Nephron progenitor cell (in vitro differentiated cells): ENCODE results near the gene KIF25.
"Not testable (repeated sequence)": the region's sequence is repeated elsewhere in the genome, so short reads cannot be mapped to it uniquely, and the experiment has no call there.

Source experiments
- DNase-seq: peaks from one replicate; pipeline ENCODE4 v3.0.0; 2021
- H3K27ac Mint-ChIP-seq: 2 replicates; pipeline ENCODE4 v1.8.0; 2021; ENCODE audit warnings: mild to moderate bottlenecking, moderate library complexity, mixed read lengths
- H3K27me3 Mint-ChIP-seq: 2 replicates; pipeline ENCODE4 v1.8.0; 2021; ENCODE audit warnings: mild to moderate bottlenecking, low read depth, mixed read lengths; ENCODE audit not compliant: poor library complexity
- H3K36me3 Mint-ChIP-seq: 2 replicates; pipeline ENCODE4 v1.8.0; 2021; ENCODE audit warnings: low read depth, mixed read lengths
- H3K4me1 Mint-ChIP-seq: 2 replicates; pipeline ENCODE4 v1.8.0; 2021; ENCODE audit warnings: mixed read lengths
- H3K4me3 Mint-ChIP-seq: 2 replicates; pipeline ENCODE4 v1.8.0; 2021; ENCODE audit warnings: mild to moderate bottlenecking, moderate library complexity, mixed read lengths
- H3K9me3 Mint-ChIP-seq: 2 replicates; pipeline ENCODE4 v1.8.0; 2021; ENCODE audit warnings: mild to moderate bottlenecking, moderate library complexity, mixed read lengths
- TF ChIP-seq, protein P1 (sequence below): fragments of 200-600 bp; sonication (generic); IDR thresholded peaks from 2 replicates; pipeline ENCODE4 v1.5.0; 2021; ENCODE audit warnings: antibody characterized with exemption

KIF25 gene

DNA sequence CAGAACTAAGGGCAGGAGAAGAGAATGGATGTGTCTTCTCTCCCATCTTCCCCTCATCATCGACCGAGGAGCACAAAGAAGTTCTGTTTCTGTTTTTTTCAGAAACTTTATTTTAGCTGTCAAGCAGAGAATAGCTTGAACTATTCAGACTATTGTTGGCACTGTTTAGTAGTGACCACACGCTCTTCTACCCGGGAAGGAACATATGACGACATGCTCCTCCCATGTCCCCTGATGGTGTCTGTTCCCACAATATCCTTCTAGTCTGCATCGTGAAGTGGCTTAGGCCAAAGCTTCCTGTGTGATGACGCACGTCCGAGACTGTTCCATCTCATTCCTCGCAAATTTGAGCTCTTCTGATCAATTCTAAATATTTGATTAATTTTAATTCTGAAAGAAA is 27.2 kb upstream of the KIF25 start:
- DNase-seq, result no peak
- peaks cover 30% of the 10 kb centered on the region for H3K4me1 Mint-ChIP-seq
- TF ChIP-seq, protein P1, sequence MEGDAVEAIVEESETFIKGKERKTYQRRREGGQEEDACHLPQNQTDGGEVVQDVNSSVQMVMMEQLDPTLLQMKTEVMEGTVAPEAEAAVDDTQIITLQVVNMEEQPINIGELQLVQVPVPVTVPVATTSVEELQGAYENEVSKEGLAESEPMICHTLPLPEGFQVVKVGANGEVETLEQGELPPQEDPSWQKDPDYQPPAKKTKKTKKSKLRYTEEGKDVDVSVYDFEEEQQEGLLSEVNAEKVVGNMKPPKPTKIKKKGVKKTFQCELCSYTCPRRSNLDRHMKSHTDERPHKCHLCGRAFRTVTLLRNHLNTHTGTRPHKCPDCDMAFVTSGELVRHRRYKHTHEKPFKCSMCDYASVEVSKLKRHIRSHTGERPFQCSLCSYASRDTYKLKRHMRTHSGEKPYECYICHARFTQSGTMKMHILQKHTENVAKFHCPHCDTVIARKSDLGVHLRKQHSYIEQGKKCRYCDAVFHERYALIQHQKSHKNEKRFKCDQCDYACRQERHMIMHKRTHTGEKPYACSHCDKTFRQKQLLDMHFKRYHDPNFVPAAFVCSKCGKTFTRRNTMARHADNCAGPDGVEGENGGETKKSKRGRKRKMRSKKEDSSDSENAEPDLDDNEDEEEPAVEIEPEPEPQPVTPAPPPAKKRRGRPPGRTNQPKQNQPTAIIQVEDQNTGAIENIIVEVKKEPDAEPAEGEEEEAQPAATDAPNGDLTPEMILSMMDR, result no peak
- H3K27ac Mint-ChIP-seq, result peak overlapping the region; percentile 25
- no peaks in the 10 kb centered on the region for H3K27me3 Mint-ChIP-seq
- H3K9me3 Mint-ChIP-seq, result no peaks in the 10 kb centered on the region
- no peak overlapping the region for H3K4me3 Mint-ChIP-seq
- H3K36me3 Mint-ChIP-seq, result peaks cover 50% of the 10 kb centered on the region

DNA sequence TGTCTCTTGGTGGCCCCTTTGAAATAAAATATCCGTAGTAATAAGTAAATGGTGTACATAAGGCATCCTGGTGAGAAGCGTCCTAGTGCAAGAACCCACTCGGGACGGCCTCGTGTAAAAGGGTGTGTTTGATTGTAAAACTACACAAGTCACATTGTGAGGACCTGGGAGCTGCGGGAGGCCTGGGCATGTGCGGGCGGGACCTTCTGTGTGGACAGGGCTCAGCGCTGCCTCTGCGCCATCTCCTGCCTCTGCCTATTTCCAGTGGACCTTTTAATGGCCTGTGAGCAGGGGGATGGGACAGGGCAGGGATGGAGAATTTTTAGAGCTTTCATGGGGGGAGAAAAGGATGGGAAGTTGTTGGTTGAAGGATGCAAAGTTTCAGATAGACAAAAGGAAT is 25.3 kb upstream of the KIF25 start:
- TF ChIP-seq, protein P1, result no peak
- Mint-ChIP-seq H3K36me3 (peaks cover 35% of the 10 kb centered on the region), H3K9me3 (no peaks in the 10 kb centered on the region), H3K4me3 (no peak overlapping the region), H3K27ac (peak overlapping the region; percentile 72), H3K27me3 (no peaks in the 10 kb centered on the region), H3K4me1 (peaks cover 27% of the 10 kb centered on the region)
- no peak for DNase-seq

DNA sequence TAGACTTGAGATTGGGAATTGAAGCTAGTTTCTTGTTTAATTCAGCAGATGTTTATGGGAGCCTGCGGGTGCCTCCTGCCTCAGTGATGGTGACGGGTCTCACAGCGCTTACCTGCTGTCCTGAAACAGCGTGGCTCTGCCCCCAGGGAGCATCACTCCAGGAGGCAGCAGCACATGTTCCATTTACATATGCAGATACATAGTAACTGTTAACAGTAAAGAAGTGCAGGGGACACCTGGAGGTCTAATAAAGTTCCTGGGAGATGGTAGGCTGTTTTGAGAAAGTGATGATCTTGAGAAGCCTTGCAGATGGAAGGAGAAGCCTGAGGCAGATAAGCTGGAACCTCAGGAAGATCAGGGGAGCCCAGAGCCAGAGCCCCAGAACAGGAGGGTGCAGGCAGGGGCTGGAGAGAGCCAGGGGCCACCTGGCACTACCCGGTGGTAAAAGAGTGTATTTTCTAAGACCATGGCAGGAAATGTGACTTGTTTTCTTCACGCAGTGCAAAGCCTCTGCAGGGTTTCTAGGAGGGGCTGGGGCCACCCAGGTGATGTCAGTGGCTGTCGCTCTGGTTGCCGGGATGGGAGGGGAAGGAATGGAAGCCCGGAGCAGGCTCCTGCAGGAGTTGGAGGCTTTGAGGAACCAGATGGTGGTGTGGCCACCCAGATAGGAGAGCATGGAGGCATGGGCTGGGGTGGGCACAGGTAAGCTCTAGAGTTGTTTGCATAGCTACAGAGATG is 24.2 kb upstream of the KIF25 start:
- peak overlapping the region; percentile 81 for H3K27ac Mint-ChIP-seq
- H3K36me3 Mint-ChIP-seq, result peaks cover 24% of the 10 kb centered on the region
- TF ChIP-seq, protein P1, result no peak
- no peak for DNase-seq
- no peaks in the 10 kb centered on the region for H3K27me3 Mint-ChIP-seq
- peaks cover 4% of the 10 kb centered on the region for H3K9me3 Mint-ChIP-seq
- no peak overlapping the region for H3K4me3 Mint-ChIP-seq
- peaks cover 27% of the 10 kb centered on the region for H3K4me1 Mint-ChIP-seq

DNA sequence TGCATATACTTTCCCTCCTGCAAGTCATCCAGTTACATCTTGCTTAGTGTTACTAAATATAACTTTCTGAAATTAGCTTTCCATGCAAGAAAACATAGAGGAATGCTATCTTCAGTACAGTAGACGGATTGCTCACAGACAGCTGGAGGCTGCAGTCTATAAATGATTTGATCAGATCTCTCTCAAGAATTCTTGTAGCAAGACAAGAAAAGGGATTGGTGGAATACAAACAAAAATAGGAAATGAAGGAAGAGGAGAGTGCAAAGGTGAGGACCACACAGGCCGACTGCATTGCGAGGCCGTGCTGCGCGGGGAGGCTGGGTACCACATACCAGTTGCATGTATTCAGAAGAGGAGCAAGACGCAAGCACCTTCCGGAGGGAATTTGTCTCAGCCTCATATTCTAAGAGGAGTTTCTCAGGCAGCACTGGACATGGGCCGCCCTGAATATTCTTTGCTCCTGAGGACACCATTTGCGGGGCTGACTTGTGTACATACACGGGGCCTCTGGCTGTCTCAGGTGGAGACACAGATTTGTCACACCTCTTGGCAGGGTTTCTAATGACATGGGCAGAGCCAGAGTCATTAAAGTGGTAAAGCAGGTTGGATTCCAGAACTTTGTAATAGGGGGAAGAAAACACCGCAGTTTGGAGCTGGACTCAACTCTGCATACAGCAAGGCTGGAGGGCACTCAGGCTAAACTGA is 22.7 kb upstream of the KIF25 start:
- peak overlapping the region; percentile 30 for H3K27ac Mint-ChIP-seq
- peaks cover 27% of the 10 kb centered on the region for H3K4me1 Mint-ChIP-seq
- H3K36me3 Mint-ChIP-seq, result peaks cover 15% of the 10 kb centered on the region
- no peaks in the 10 kb centered on the region for H3K27me3 Mint-ChIP-seq
- TF ChIP-seq, protein P1, result no peak
- DNase-seq, result no peak
- H3K9me3 Mint-ChIP-seq, result peaks cover 9% of the 10 kb centered on the region
- no peak overlapping the region for H3K4me3 Mint-ChIP-seq

DNA sequence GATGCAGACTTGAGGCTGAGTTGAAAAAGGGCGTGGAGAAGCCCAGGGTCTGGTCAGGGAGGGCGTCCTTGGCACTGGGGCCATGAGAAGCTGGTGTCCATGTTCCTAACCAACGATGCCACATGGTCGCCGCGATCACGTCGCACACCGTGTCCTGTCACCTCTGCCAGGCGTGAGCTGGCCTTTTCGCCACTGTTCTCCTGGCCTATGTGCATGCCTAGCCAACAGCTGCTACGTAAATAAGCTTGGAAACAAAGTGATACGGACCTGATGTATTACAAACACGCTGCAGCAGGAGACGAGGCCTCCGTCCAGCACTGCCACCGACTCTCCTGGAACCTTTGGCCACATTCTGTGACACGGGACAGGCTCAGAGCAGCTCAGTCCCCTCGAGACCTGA is 22.0 kb upstream of the KIF25 start:
- TF ChIP-seq, protein P1, result no peak
- no peaks in the 10 kb centered on the region for H3K27me3 Mint-ChIP-seq
- H3K27ac Mint-ChIP-seq, result peak overlapping the region; percentile 87
- no peak overlapping the region for H3K4me3 Mint-ChIP-seq
- peaks cover 9% of the 10 kb centered on the region for H3K9me3 Mint-ChIP-seq
- no peak for DNase-seq
- H3K4me1 Mint-ChIP-seq, result peaks cover 27% of the 10 kb centered on the region
- peaks cover 9% of the 10 kb centered on the region for H3K36me3 Mint-ChIP-seq

DNA sequence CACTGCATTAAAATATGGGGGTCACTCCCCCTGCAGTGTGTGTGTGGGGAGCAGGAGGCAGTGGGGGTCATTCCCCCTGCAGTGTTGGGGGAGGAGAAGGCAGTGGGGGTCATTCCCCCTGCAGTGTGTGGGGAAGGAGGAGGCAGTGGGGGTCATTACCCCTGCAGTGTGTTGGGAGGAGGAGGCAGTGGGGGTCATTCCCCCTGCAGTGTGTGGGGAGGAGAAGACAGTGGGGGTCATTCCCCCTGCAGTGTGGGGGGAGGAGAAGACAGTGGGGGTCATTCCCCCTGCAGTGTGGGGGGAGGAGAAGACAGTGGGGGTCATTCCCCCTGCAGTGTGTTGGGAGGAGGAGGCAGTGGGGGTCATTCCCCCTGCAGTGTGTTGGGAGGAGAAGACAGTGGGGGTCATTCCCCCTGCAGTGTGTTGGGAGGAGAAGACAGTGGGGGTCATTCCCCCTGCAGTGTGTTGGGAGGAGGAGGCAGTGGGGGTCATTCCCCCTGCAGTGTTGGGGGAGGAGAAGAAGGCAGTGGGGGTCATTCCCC is 21.3 kb upstream of the KIF25 start:
- DNase-seq, H3K9me3 Mint-ChIP-seq, H3K27ac Mint-ChIP-seq: not testable (repeated sequence)

More for the DNA sequence above, 21.3 kb upstream of the KIF25 start:
- not testable (repeated sequence) for H3K4me3 Mint-ChIP-seq, H3K36me3 Mint-ChIP-seq, H3K27me3 Mint-ChIP-seq
- H3K4me1 Mint-ChIP-seq, result peaks cover 31% of the 10 kb centered on the region
